HepG2 (cell line): ENCODE data around the gene RPS14. TPM values are rescaled to one million over a fixed set of nuclear protein-coding genes. Genes with fewer than 3 reads are reported as not detected.

Experiments
- HNRNPK ChIP-seq: fragments of 200-400 bp; formaldehyde crosslinking; IDR thresholded peaks from 2 replicates; pipeline ENCODE4 v1.6.1; 2018; ENCODE audit warnings: low read length, low read depth, moderate library complexity, mild to moderate bottlenecking; ENCODE audit not compliant: poor library complexity, severe bottlenecking
- KDM6A ChIP-seq: IDR thresholded peaks from 2 replicates; pipeline ENCODE4 v1.6.1; 2016; ENCODE audit warnings: low read depth
- MIXL1 ChIP-seq: IDR thresholded peaks from 2 replicates; pipeline ENCODE4 v1.6.1; 2016
- MYC ChIP-seq: sonication (generic); formaldehyde crosslinking; IDR thresholded peaks from 2 replicates; pipeline ENCODE4 v1.9.0; 2021; ENCODE audit warnings: missing genetic modification reagents, borderline replicate concordance
- POLR2G ChIP-seq: fragments of 200-400 bp; formaldehyde crosslinking; IDR thresholded peaks from 2 replicates; pipeline ENCODE4 v1.6.1; 2018; ENCODE audit warnings: mild to moderate bottlenecking, low read depth, low read length, moderate library complexity
- SIN3B ChIP-seq: fragments of 150-350 bp; IDR thresholded peaks from 2 replicates; pipeline ENCODE4 v1.6.1; 2014; ENCODE audit warnings: low read length
- SOX13 ChIP-seq, 3 experiments: fragments of 450-650 bp in 1 of 3; sonication (generic) in 1 of 3; formaldehyde crosslinking in 1 of 3; IDR thresholded peaks in 2 of 3; conservative IDR thresholded peaks in 1 of 3; 2 replicates each; pipeline versions ENCODE4 v1.5.0 to v1.6.1; 2016 to 2020; ENCODE audit warnings: antibody characterized with exemption in 1 of 3, mild to moderate bottlenecking in 1 of 3, missing compliant biosample characterization in 1 of 3, missing genetic modification reagents in 1 of 3, moderate library complexity in 1 of 3
- TGIF2 ChIP-seq: IDR thresholded peaks from 2 replicates; pipeline ENCODE4 v1.6.1; 2016; ENCODE audit warnings: control low read depth, missing compliant biosample characterization
- U2AF1 ChIP-seq: fragments of 200-400 bp; formaldehyde crosslinking; optimal IDR thresholded peaks from 2 replicates; pipeline ENCODE3; 2017; ENCODE audit warnings: mild to moderate bottlenecking, low read depth, low read length
- ZEB1 ChIP-seq: IDR thresholded peaks from 2 replicates; pipeline ENCODE4 v1.6.1; 2012; ENCODE audit warnings: mild to moderate bottlenecking, low read depth, inconsistent platforms; ENCODE audit not compliant: insufficient replicate concordance
- ZNF318 ChIP-seq: sonication (generic); formaldehyde crosslinking; IDR thresholded peaks from 2 replicates; pipeline ENCODE4 v1.4.0; 2020; ENCODE audit warnings: mild to moderate bottlenecking, missing genetic modification reagents
- ZNF704 ChIP-seq: sonication (generic); formaldehyde crosslinking; IDR thresholded peaks from 2 replicates; pipeline ENCODE4 v1.8.1; 2023; ENCODE audit warnings: mild to moderate bottlenecking, inconsistent platforms, moderate library complexity, missing genetic modification reagents, borderline replicate concordance
- ZNF720 ChIP-seq: sonication (generic); formaldehyde crosslinking; IDR thresholded peaks from 2 replicates; pipeline ENCODE4 v1.4.0; 2020; ENCODE audit warnings: missing genetic modification reagents
- polyA plus RNA-seq, 8 experiments: library from polyadenylated mRNA; depleted of rRNA in 3 of 8; stranded (reverse) in 7 of 8; unstranded in 1 of 8; fragments of >200 nt; fragmentation: Illumina TruSeq in 4 of 8; extraction: Trizol in 4 of 8; gene quantifications; 2 replicates each; pipeline versions ENCODE4 v1.2.1 to v1.2.3, GENCODE V29; 2011 to 2016; ENCODE audit warnings: low read depth in 4 of 8, missing spikeins in 1 of 8, mixed read lengths in 1 of 8; ENCODE audit not compliant: insufficient read depth in 1 of 8
- total RNA-seq, 5 experiments: library from RNA; depleted of rRNA; stranded (reverse); fragments of >200 nt; fragmentation: Illumina TruSeq; extraction: Trizol; gene quantifications; 2 replicates each; pipeline ENCODE4 v1.2.3, GENCODE V29; 2016; ENCODE audit warnings: low read depth in 1 of 5

Gene RPS14
- total and polyA plus RNA-seq, 2 of the 13 experiments (the other 11 are each of a cell fraction or from before 2014, with no cell fraction given), result 2,116 to 3,295 TPM

- TF ChIP-seq U2AF1, result peak; percentile 36
- peak; percentile 49; the same call in 1 of the 2 replicates for TF ChIP-seq KDM6A
- TF ChIP-seq ZNF318 (CRISPR knock-in tag), result peak; percentile 18; the same call in 1 of the 2 replicates
- no peak for TF ChIP-seq ZNF704 (CRISPR knock-in tag)
- TF ChIP-seq SIN3B, result no peak
- TF ChIP-seq POLR2G, result peak; percentile 91
- peak; percentile 24; the same call in 1 of the 2 replicates for TF ChIP-seq MYC (CRISPR knock-in tag)
- no peak for TF ChIP-seq MIXL1 (CRISPR knock-in tag)
- TF ChIP-seq SOX13 (IDR thresholded peaks at IDR 0.05), result no peak
- peak in 1 of 2 experiments; percentile 63; a peak in 2 of 4 replicates for TF ChIP-seq SOX13 (CRISPR knock-in tag; conservative IDR thresholded peaks at IDR 0.05 in 1 of 2, IDR thresholded peaks at IDR 0.05 in 1 of 2)
- TF ChIP-seq ZEB1, result peak; percentile 91
- TF ChIP-seq TGIF2 (CRISPR knock-in tag), result 0 out of 2 replicates have a peak, but pooled peaks have one; percentile 16
- TF ChIP-seq HNRNPK, result no peak
- TF ChIP-seq ZNF720 (CRISPR knock-in tag), result no peak
These were observed 37.0 kb downstream of the RPS14 start, which contains the start of gene CD74 (continued) for GRCh38 chr5:150412319-150413175.
